ENCODE data around the gene IP6K1. TPM values are rescaled to one million over a fixed set of nuclear protein-coding genes. Genes with fewer than 3 reads are reported as not detected.
"Not testable (repeated sequence)": the region's sequence is repeated elsewhere in the genome, so short reads cannot be mapped to it uniquely, and the experiment has no call there.

IP6K1 gene
- total RNA-seq, 2 donors from 2014 or later, result 19.8 to 27.5 TPM

- peak in 2 of 3 donors; percentile 37 to 58 for TF ChIP-seq POLR2A (IDR thresholded peaks at IDR 0.05)
- TF ChIP-seq, protein P1, sequence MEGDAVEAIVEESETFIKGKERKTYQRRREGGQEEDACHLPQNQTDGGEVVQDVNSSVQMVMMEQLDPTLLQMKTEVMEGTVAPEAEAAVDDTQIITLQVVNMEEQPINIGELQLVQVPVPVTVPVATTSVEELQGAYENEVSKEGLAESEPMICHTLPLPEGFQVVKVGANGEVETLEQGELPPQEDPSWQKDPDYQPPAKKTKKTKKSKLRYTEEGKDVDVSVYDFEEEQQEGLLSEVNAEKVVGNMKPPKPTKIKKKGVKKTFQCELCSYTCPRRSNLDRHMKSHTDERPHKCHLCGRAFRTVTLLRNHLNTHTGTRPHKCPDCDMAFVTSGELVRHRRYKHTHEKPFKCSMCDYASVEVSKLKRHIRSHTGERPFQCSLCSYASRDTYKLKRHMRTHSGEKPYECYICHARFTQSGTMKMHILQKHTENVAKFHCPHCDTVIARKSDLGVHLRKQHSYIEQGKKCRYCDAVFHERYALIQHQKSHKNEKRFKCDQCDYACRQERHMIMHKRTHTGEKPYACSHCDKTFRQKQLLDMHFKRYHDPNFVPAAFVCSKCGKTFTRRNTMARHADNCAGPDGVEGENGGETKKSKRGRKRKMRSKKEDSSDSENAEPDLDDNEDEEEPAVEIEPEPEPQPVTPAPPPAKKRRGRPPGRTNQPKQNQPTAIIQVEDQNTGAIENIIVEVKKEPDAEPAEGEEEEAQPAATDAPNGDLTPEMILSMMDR (IDR thresholded peaks at IDR 0.05), result peak in 4 of 7 experiments; percentile 28 to 42 (median 30)
- H3K27me3 ChIP-seq, result no peaks in the 10 kb centered on the region
- intact Hi-C loops (cut with DNase I), result no loop called here
- H3K4me1 ChIP-seq, result peaks cover 36% of the 10 kb centered on the region
- peak within 1 kb of the TSS; percentile 94 to 96 for H3K4me3 ChIP-seq
- DNase-seq (peak; percentile 87 to 90 (median 90)), ATAC-seq (peak; percentile 76)
- H3K36me3 ChIP-seq (replicated peaks in 1 of 2; ENCODE audit: insufficient read depth in 1 of 2, low read depth in 2 of 2), result no peaks in the 10 kb centered on the region
- no peaks in the 10 kb centered on the region for H3K9me3 ChIP-seq
- H3K27ac ChIP-seq, result peak within 1 kb of the TSS; percentile 63 to 90 (median 80)
- 0 to 3% methylated on average over 18 to 45 of the region's 66 CpGs for WGBS, 2 donors
Measured at GRCh38 chr3:49689046-49689907, 97.1 kb downstream of the IP6K1 start, which contains the start of the genes MST1 and RNF123. Gene MST1, minus strand, starts transcription at chr3:49689474. Its CDS starts 783 bp downstream, at chr3:49688691. Gene RNF123, plus strand, starts transcription at chr3:49689557. Its CDS starts 1,609 bp downstream, at chr3:49691166.

- Histone ChIP-seq H3K4me1 (peaks cover 36% of the 10 kb centered on the region), H3K27ac (peak overlapping the region; percentile 63 to 90 (median 80))
- DNase-seq; H3K4me3 ChIP-seq; H3K27me3 ChIP-seq; ATAC-seq; H3K9me3 ChIP-seq; intact Hi-C loops (cut with DNase I); H3K36me3 ChIP-seq (replicated peaks in 1 of 2; ENCODE audit: insufficient read depth in 1 of 2, low read depth in 2 of 2): not testable (repeated sequence)
- 50% methylated on average over 2 to 7 of the region's 7 CpGs for WGBS, 2 donors
Measured at GRCh38 chr3:49688338-49689045, 97.8 kb downstream of the IP6K1 start.

GRCh38 chr3:49687424-49687795, 98.9 kb downstream of the IP6K1 start:
- H3K4me1 ChIP-seq, result peaks cover 36% of the 10 kb centered on the region
- intact Hi-C loops (cut with DNase I); H3K4me3 ChIP-seq; H3K36me3 ChIP-seq (replicated peaks in 1 of 2; ENCODE audit: insufficient read depth in 1 of 2, low read depth in 2 of 2); ATAC-seq; DNase-seq; H3K27ac ChIP-seq; H3K9me3 ChIP-seq; H3K27me3 ChIP-seq: not testable (repeated sequence)
- WGBS, 2 donors, result 93 to 95% methylated on average over 2 to 9 of the region's 12 CpGs

GRCh38 chr3:49686769-49687423, 99.4 kb downstream of the IP6K1 start:
- H3K27me3 ChIP-seq; intact Hi-C loops (cut with DNase I); H3K36me3 ChIP-seq (replicated peaks in 1 of 2; ENCODE audit: insufficient read depth in 1 of 2, low read depth in 2 of 2); H3K9me3 ChIP-seq: not testable (repeated sequence)
- peak overlapping the region; percentile 8 to 73 (median 50) for H3K27ac ChIP-seq
- peak overlapping the region; percentile 6 to 36 for H3K4me3 ChIP-seq
- peaks cover 36% of the 10 kb centered on the region for H3K4me1 ChIP-seq
- WGBS, 2 donors, result 13% methylated on average over 44 of the region's 44 CpGs; no CpG with 5 or more reads in 1 of the 2 donors
- DNase-seq (peak; percentile 75 to 91 (median 88)), ATAC-seq (peak; percentile 65)
- TF ChIP-seq POLR2A (IDR thresholded peaks at IDR 0.05), result peak in 2 of 3 donors; percentile 23 to 26

GRCh38 chr3:49686346-49686745, 100.0 kb downstream of the IP6K1 start:
- H3K9me3 ChIP-seq; H3K27me3 ChIP-seq; intact Hi-C loops (cut with DNase I); H3K36me3 ChIP-seq (replicated peaks in 1 of 2; ENCODE audit: insufficient read depth in 1 of 2, low read depth in 2 of 2): not testable (repeated sequence)
- 1 to 3% methylated on average over 16 to 22 of the region's 29 CpGs for WGBS, 2 donors
- DNase-seq (peak; percentile 92 to 93 (median 93)), ATAC-seq (peak; percentile 86)
- Histone ChIP-seq H3K4me1 (peaks cover 32% of the 10 kb centered on the region), H3K27ac (peak overlapping the region; percentile 8 to 73 (median 50)), H3K4me3 (peak overlapping the region; percentile 6 to 36)

GRCh38 chr3:49685846-49686245, 100.5 kb downstream of the IP6K1 start:
- H3K36me3 ChIP-seq (replicated peaks in 1 of 2; ENCODE audit: insufficient read depth in 1 of 2, low read depth in 2 of 2); H3K4me3 ChIP-seq; intact Hi-C loops (cut with DNase I); ATAC-seq; DNase-seq; H3K27me3 ChIP-seq; H3K9me3 ChIP-seq: not testable (repeated sequence)
- WGBS, 2 donors, result 34% methylated on average over 32 of the region's 36 CpGs; no CpG with 5 or more reads in 1 of the 2 donors
- H3K4me1 ChIP-seq, result peaks cover 27% of the 10 kb centered on the region
- H3K27ac ChIP-seq, result peak overlapping the region in 3 of 4 donors; percentile 35 to 73 (median 66)

DNA sequence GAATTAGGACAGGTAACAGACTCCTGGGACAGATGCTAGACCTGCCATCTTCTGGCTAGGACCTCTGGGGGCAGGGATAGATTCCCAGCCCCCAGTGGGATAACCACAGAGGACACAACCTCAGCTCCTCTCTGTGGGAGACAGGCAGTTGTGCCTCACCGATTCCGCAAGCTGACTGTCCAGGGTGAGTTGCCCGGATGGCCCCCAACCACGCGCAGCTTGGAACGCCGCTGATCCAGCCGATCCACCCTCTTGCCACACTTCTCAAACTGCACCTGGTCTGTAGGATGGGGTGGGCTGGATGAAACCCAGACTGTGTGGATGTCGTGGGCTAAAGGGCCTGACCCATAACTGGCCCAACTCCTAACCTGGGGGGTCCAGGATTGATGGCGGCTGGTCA, 101.2 kb downstream of the IP6K1 start:
- not testable (repeated sequence) for H3K27me3 ChIP-seq, H3K4me3 ChIP-seq, DNase-seq

GRCh38 chr3:49684453-49684852, 101.9 kb downstream of the IP6K1 start:
- ATAC-seq; intact Hi-C loops (cut with DNase I): not testable (repeated sequence)

More for the DNA sequence above, 101.2 kb downstream of the IP6K1 start:
- H3K9me3 ChIP-seq; intact Hi-C loops (cut with DNase I); ATAC-seq; H3K27ac ChIP-seq: not testable (repeated sequence)
- 90 to 93% methylated on average over 8 to 9 of the region's 10 CpGs for WGBS, 2 donors
- H3K36me3 ChIP-seq (replicated peaks in 1 of 2; ENCODE audit: insufficient read depth in 1 of 2, low read depth in 2 of 2), result peaks cover 0 to 13% of the 10 kb centered on the region in 2 donors
- H3K4me1 ChIP-seq, result peaks cover 19% of the 10 kb centered on the region

More at GRCh38 chr3:49684453-49684852, 101.9 kb downstream of the IP6K1 start:
- not testable (repeated sequence) for H3K4me3 ChIP-seq, DNase-seq, H3K27me3 ChIP-seq, H3K27ac ChIP-seq, H3K9me3 ChIP-seq
- peaks cover 0 to 16% of the 10 kb centered on the region in 2 donors for H3K36me3 ChIP-seq (replicated peaks in 1 of 2; ENCODE audit: insufficient read depth in 1 of 2, low read depth in 2 of 2)
- 79% methylated on average over 2 of the region's 2 CpGs; no CpG with 5 or more reads in 1 of the 2 donors for WGBS, 2 donors
- H3K4me1 ChIP-seq, result peaks cover 16% of the 10 kb centered on the region
